Non-pigmented ciliary epithelial cell (primary cell): ENCODE results near the gene PCSK5.
A peak's percentile ranks its signal among the peaks of the same experiment; 100 is the strongest.
"Not testable (repeated sequence)": the region's sequence is repeated elsewhere in the genome, so short reads cannot be mapped to it uniquely, and the experiment has no call there.

Experiments used
- DNase-seq: peaks from one replicate; pipeline ENCODE4 v3.0.0-alpha.2; 2010; ENCODE audit warnings: low read depth

PCSK5 gene

DNA sequence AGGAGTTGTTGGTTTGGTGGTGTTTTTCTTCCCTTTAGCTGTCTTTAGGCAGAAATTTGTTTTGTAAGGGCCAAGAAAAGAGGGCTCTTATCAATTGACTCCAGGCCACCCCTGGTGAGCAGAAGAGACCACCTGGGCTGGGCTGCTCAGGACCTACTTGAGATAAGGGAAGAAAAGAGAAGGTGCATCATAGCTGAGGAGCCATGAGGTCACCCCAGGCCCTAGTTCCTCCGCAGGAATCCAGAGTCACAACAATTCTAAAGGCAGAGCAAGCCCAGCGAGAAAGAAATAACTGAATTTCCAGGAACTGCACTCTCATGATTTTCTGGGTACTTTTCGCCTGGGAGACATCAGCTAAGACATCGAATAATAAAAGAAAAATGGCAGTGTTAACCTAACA is 468.9 kb downstream of the PCSK5 start:
- no peak for DNase-seq

DNA sequence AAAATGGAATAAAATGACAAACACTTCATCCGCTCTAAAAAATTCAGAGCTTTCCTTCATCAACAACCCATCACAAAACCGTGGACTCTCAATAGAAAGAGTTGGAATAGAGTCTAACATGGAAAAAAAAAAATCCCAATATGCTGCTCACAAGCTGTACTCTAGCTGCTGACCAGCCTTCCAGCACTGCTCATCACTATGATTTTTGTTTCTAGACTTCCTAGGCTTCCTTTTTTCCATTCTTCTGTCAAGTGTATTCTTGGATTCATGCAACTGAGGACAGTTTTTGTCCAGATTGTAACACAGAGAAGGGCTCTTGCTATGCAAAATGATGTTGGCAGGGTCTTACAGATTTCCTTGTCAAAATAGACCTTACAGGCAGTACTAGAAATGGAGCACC is 469.3 kb downstream of the PCSK5 start:
- DNase-seq = no peak

GRCh38 chr9:76362332-76363031 is 472.0 kb downstream of the PCSK5 start:
- DNase-seq = not testable (repeated sequence)

DNA sequence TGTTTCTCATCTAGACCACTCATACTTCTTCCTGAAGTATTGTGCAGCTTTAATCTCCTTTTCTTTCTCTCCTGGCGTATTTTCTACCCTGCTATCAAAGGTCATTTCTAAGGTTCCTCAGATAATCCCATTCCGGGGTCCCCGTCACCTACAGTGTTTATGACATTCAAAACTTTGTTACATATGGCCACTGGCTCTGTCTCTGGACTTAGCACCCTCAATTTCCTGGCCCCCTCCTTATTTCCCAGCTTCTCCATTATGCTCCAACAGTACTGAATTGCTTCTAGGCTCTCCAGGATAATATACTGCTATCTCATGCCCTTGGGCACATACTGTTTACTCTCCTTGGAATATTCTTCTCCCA is 472.5 kb downstream of the PCSK5 start:
- no peak for DNase-seq

- DNase-seq = no peak
Measured at GRCh38 chr9:76365028-76365427, 474.6 kb downstream of the PCSK5 start.

DNA sequence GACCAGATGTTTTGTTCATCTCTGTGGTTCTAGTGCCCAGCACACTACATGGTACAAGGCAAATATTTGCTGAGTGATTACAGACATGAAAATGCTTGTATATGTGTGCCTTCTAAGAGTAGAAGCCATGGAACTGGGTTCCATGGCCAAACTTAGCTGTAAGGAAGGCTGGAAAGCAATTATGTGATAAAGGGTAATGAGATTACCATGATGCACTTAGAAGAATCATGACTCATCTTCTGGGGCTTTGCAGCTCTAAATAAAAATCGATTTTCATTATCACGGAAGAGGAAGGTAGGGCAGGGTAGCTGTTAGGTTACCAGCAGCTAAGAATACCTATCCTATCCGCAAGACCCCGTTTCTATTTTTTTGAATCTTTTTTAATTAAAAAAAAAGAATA is 475.8 kb downstream of the PCSK5 start:
- DNase-seq = no peak

GRCh38 chr9:76369583-76369982 is 479.1 kb downstream of the PCSK5 start:
- DNase-seq = no peak

- DNase-seq = no peak
Measured at GRCh38 chr9:76370396-76371023, 480.0 kb downstream of the PCSK5 start.

DNA sequence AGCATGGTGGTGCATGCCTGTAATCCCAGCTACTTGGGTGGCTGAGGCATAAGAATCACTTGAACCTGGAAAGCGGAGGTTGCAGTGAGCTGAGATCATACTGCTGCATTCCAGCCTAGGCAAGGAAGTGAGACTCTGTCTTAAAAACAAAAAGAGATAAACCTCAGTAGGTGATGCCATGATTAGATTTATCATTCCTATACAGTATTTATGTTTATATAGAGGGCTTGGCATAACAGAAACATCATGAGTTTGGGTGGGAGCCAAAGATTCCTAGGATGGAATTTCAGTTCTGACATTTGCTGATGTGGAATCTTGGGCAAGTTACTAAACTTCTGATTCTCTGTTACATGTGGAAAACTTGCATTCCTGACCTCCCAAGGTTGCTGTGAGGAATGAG is 481.4 kb downstream of the PCSK5 start:
- peak; percentile 31 for DNase-seq

DNA sequence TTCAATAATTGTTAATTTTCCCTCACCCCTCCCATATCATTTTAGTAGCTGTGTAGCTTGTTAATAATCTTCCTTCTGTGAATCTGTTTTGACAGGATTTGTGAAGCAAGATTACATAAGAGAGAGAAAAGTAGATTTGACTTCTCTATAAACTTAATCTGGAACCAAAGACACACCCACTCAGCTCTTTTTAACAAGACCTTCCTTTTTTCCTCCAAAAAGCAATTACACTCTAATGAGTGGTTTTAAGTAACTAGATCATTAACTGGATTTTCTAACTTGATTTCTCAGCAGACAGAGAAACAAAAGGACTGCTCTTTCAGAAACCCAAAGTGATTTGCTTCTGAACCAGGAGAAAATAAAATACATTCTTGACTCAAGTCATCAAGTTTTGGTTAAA is 481.9 kb downstream of the PCSK5 start:
- DNase-seq = no peak

DNA sequence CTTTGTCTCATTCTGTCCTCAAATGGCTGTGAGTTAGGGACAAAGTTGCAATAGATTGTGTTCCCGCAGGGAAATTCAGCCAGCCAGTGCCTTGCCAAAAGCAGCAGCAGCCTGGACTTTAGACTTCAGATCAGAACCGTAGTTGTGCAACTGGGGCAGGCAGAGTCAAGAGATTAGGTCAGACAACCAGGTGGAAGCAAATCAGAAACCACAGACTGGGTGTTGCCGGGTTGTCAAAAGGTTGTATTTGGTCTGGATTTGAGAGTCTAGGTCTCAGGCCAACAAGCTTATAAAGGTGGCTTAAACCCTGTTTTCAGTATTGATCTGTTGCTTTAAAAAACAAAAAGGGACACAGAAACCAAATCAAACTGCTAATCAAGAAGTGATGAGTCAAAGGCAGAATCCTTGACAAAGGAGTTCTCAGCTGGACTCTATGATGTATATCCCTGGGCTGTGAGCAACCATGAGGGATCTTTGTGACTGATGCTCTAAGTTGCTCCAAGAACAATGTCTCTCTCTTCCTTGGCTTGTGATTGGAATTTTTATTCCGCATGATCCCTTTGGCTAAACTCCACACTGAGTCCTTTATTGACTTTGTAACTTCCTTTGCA is 482.8 kb downstream of the PCSK5 start:
- DNase-seq = no peak

DNA sequence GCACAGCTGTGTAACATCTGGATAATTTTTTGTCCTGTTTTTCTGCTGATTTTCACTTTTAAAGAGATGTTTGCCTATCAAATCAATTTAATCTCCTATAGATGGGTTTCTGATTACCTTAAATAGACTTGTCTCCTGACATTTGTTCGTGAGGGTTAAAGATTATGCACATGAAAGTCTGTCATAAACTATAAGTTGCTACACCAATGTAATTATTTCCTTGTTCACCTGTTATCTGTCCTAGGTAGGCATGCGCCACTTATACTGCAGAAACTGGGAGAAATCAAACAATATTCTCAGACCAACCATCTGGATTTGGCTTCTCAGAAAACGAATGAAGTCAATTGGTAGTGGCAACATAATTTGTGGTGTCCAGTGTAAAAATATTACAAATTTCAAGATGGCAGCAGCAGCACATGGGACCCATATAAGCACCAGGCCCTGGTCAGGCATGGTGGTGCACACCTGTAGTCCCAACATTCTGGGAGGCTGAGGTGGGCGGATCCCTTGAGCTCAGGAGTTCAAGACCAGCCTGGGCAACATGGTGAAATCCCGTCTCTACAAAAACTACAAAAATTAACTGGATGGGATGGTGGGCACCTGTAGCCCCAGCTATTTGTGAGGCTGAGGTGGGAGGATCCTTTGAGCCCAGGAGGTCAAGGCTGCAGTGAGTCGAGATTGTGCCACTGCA is 483.5 kb downstream of the PCSK5 start:
- no peak for DNase-seq

GRCh38 chr9:76374783-76375559 is 484.5 kb downstream of the PCSK5 start:
- peak; percentile 75 for DNase-seq

GRCh38 chr9:76377791-76378190 is 487.3 kb downstream of the PCSK5 start:
- no peak for DNase-seq

- DNase-seq = no peak
Measured at GRCh38 chr9:76378367-76379073, 488.0 kb downstream of the PCSK5 start.

- no peak for DNase-seq
Measured at GRCh38 chr9:76379494-76379893, 489.0 kb downstream of the PCSK5 start.

GRCh38 chr9:76390656-76391055 is 500.2 kb downstream of the PCSK5 start:
- no peak for DNase-seq

DNA sequence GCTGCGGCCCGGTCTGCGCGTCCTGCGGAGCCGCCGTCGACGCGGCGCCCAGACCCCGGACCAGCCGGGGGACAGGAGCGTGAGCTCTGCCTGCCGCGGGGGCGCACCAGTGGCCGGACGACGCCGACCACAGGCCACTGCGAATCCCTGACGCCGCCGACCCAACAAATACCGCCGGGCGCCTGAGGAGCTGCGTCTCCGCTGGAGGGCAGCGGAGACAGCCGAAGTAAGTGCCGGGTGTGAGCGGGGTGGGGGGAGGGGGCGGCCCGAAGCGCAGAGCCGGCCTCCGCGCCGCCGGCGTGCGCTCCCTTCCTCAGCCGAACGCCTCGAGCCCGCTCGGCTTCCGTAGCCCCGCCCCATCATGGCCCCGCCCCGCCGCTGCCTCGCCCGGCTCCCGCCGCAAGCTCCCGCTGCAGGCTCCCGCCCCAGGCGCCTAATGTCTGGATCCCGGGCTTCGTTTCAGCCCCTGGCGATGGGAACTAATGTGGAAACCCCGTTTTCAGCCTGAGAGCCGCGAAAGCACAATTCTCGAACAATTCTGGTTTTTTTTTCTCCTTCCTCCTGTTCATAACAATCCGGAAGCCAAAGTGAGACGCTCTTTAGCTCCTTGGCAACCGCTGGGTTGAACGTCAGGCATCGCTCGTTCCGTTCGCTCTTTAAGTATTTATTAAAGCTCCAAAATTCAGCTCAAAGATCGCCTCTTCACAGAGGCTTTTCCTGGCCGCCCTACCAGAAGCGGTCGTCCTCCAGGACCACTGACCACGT is 503.9 kb downstream of the PCSK5 start, which contains the start of gene RFK:
RFK (minus strand) TSS at position 232 of the 765 bp plus-strand sequence. CDS start 255 bp downstream, outside the sequence.
- no peak for DNase-seq

GRCh38 chr9:76394960-76395252 is 504.4 kb downstream of the PCSK5 start:
- no peak for DNase-seq

- no peak for DNase-seq
Measured at GRCh38 chr9:76395381-76395780, 504.9 kb downstream of the PCSK5 start.

DNA sequence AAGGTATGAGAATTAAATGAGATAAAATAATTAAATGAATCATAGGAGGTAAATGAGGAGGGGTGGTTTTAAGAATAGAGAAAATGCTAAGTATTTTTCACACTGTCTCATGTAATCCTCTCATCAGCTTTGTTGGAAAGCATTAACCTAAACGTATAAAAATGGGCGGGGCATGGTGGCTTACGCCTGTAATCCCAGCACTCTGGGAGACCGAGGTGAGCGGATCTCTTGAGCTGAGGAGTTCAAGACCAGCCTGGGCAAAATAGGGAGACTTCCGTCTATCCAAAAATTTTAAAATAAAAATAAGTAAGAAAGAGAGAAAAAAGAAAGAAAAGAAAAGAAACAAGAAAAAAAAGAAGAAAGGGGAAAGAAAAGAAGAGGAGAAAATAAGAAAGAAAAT is 505.7 kb downstream of the PCSK5 start:
- no peak for DNase-seq
